ENCODE measurements around the gene ACAP3.

ACAP3 gene

GRCh38 chr1:1313500-1314236 lies 5.9 kb upstream of the ACAP3 start:
- no peak for DNase-seq

- no peak for DNase-seq
Observed at GRCh38 chr1:1312450-1313314, 5.0 kb upstream of the ACAP3 start.

DNA sequence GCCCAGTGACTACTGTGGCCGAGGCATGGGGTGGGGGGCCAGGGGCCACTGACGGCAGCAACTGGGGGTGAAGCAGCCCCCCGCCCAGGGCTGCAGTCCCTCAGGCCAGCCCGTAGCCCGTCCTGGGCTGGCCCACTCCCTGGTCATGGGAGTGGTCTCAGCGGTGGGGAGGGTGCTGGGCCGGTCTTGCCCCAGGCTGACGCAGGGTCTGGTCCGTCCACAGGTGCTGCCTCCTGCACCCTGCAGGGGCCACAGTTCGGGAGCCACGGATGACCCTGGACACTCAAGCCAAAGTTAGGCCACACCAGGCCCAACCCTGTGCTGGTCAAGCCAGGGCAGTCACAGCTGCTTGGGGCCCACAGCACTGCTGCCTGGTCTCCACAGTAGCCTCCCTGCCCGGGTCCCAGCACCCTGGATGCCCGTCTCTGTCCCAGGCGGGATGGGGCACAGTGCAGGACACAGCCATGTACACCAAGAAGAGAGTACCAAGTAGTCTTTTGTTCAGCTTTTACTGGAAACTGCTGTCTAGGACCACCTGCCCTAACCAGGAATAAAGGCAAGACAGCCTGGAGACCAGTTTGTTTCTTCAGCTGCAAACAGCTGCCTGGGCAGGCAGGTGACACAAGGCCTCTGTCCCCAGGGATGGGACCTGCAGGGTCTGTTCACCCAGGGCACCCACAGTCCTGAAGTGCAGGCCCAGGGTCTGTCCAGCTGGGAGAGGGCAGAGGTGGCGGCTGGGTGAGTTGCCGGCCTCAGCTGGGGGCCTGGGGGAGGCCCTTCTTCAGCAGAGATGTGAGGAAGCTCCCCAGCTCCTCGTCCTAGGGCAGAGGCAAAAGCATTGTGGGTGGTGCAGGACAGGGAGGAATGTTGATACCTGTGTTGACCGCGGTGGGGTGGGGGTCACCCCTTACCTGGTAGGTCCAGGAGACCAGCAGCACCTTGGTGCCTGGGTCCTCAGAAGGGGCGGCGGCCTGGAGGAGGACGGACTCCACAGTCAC lies 3.7 kb upstream of the ACAP3 start:
- DNase-seq, result no peak

GRCh38 chr1:1310476-1311053 lies 2.8 kb upstream of the ACAP3 start:
- DNase-seq, result no peak

- no peak for DNase-seq
Observed at GRCh38 chr1:1310109-1310385, 2.3 kb upstream of the ACAP3 start.

DNA sequence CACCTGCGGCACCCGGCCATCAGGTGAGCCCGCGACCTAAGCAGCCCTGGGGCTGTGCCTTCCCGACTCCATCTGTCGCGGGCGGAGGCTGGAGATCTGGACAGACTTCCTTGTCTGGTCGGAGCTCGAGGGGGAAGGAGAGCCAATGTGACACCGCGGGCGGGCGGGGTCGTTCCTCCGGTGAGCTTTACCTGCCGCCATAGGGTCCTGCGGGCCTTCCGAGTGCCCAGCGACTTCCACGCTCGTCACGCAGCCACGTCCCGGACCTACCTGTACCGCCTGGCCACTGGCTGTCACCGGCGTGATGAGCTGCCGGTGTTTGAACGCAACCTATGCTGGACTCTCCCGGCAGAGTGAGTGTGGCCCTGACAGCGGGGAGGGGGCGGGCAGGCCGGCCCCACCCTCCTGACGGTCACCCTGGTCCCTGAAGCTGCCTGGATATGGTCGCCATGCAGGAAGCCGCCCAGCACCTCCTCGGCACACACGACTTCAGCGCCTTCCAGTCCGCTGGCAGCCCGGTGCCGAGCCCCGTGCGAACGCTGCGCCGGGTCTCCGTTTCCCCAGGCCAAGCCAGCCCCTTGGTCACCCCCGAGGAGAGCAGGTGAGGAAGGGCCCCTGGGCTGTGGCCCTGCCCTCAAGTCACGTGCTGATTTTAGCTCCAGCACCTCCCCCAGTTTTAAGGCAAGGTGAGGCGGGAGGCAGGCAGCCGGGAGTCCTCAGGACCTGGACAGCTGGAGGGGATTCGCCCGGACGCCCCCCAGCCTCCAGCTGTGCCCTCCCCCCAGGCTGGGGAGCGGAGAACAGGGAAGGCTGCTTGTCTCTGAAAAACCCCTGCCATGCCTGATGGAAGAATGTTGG lies 1.8 kb upstream of the ACAP3 start:
- DNase-seq, result peak; percentile 50

DNA sequence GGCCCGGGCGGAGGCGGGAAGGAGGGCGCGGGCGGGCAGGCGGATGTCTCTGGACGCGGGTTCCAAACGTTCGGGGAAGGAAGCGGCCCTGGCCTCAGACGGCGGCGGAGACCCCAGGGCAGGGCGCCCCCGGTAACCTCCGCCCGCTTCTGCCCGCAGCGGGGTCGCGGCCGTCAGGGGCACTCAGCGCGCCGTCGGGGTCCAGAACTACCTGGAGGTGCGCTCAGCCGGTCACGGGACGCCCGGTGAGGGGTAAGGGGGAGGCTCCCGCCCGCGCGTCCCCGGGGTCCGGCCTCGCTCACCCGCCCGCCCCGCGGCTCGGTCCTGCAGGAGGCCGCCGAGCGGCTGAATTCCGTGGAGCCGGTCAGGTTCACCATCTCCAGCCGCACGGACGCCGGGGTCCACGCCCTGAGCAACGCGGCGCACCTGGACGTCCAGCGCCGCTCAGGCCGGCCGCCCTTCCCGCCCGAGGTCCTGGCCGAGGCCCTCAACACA lies 1.1 kb upstream of the ACAP3 start:
- no peak for DNase-seq

DNA sequence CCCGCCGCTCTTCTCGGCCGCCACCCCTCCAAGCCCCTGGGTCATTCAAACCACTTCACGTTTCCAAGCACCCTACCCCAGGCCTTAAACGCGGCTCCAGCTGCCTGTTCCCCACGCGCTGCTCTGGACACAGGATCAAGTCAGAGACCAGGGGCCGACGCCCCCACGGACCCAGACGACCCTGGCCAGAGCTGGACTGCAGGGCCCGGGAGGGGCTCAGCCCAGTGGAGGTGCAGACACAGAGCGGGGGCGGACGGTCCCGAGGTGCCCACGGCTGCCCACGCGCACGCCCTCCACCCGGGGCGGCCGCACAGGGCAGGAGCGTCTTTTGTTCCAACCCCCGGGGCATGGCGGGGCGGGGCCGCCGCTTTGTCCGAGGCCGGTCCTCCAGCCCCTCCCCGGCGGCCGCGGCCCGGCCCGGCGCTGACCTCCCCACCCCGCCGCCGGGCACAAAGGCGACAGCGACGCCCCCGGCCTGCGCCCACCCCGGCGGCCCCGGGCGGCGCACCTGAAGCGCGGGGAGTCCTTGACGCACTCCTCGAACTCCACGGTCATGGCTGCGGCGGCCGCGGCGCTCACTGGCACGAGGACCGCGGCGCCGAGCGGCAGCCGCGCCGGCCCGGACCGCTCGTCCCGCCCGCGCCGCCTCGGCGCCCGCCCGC lies 338 bp downstream of the ACAP3 start:
- DNase-seq, result no peak

GRCh38 chr1:1306661-1307260 lies 969 bp downstream of the ACAP3 start:
- no peak for DNase-seq

DNA sequence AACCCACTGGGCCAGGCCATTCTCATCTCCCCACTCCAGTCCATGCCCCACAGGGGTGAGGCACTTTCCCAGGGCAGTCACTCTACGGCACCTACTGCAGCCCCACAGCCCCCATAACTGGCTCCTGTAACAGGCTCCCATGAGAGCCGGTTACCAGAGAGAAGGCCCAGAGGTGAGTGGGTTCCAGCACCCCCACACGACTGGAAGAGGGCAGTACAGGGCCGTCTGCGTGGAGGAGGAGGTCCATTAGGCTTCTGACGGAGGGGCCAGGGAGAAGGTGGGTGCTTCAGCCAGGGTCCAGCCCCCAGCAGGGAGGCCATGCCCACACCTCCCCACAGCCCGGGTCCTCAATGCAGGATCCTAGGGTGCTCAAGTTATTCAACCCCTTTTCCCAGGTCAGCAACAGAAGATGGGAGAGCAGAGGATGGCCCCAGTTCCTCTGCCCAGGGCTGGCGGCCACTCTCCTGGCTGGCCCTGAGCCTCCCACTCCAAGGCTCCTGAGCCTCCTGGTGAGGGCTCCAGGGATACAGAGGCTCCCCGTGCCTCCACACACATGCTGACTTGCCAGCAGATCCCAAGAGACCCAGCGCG lies 1.6 kb downstream of the ACAP3 start:
- peak; percentile 60 for DNase-seq

DNA sequence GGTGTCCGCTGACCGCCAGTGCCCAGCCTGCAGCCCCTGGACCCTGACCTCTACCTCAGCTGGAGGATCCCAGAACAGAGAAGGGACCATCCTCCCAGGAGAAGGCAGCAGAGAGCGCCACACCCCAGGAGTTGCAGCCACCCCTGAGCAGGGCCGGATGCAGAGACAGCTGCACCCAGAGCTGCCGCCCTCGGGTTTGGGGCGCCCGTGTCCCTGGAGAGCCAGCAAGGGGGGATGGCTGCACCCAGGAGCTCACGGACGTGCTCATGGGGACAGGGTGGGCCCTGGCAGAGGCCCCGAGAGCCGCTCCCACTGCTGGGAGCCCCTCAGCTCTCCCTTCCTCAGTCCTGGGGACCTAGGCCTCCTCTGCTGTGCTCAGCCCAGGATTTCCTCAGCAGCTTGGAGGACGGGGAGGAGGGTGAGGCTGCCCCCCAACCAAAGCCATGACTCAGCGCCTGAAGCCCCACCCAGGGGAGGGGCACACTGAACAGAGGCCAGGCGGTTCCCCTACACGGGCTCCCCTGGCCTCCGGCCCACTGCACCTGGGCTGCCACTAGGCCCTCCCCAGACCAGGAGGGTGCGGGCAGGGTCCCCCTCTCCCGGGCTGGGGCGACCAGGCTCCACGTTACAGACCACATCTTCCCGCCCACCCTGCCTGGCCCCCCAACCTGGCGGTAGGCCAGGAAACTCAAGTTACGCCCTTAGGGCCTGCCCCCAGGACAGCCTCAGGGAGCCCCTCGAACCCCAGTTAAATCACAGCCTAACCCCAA lies 2.2 kb downstream of the ACAP3 start:
- peak; percentile 93 for DNase-seq

- DNase-seq, result peak; percentile 51
Observed at GRCh38 chr1:1304331-1305299, 3.1 kb downstream of the ACAP3 start.

GRCh38 chr1:1303736-1304135 lies 4.0 kb downstream of the ACAP3 start:
- no peak for DNase-seq

- DNase-seq, result peak; percentile 41
Observed at GRCh38 chr1:1302951-1303509, 4.7 kb downstream of the ACAP3 start.

DNA sequence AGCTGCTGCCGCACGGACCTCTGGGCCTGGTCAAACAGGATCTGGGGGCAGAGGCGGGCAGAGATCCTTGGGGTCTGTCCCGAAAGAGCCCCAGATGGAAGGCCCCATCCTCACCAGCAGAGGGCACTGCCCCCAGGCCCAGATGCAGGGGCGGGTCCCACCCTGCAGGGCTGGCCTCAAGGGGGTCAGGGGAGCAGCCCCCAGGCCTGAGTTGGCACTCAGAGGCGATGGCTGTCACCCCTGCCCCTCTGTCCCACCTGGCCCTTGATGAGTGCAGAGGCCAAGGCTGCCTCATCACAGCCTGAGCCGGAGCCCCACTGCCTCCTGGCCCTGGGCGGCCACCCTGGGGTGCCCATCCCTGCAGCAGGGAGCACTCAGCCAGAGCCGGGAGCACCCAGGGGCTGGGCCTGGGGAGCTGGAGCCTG lies 5.7 kb downstream of the ACAP3 start:
- DNase-seq, result peak; percentile 55

DNA sequence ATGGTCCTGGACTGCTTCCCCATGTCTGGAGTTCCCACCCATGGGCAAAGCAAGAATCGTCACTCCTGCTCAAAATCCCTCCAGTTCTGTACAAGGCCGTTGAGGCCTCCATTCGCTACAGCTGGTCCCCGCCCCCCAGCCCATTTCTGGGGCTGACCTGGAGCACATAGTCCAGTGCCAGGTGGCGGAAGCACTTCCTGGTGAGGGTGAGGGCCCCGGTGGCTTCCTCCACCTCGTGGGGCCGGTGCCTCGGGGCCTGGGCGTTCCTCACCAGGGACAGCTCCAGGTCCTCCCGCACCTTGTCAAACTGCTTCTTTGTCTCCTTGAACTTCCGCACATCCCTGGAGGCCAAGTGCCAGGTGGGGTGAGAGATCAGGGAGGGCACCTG lies 7.4 kb downstream of the ACAP3 start:
- no peak for DNase-seq

DNA sequence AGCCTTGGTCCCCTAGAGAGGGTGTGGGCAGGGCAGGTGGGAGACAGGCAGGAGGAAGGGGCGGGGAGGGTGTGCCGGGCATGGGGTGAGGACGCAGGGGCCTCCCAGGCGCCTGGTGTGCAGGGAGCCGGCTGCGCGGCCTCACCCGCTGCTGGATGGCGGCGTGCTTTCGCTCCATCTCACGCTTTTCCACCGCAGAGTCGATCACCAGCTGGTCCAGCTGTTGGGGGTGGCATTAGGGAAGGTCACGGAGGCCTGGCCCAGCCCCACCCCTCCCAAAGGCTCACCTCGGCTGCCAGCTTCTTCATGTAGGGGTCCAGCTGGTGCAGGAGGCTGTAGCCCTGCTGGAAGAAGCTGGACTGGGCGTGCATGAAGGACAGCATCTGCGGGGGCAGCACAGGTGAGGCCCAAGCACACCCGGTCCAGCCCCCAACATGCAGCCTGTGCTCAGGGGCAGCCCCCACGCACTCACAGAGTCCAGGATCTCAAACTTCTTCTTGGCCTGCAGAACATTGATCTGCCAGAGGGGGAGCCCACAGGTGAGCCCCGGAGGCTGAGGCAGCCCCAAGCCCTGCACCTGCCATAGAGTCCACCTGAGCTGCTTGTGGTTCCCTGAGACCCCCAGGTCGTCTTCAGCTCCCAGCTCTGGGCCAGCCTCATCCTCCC lies 7.9 kb downstream of the ACAP3 start:
- DNase-seq, result peak; percentile 35
